SJSA1 (cell line): ENCODE measurements around the gene SPOCK3. TPM values are rescaled to one million over a fixed set of nuclear protein-coding genes. Genes with fewer than 3 reads are reported as not detected.
A peak's percentile ranks its signal among the peaks of the same experiment; 100 is the strongest.
"Not testable (repeated sequence)": the region's sequence is repeated elsewhere in the genome, so short reads cannot be mapped to it uniquely, and the experiment has no call there.

Experiments used
- DNase-seq, 2 experiments: peaks; one replicate each; pipeline ENCODE4 v3.0.0-alpha.2; 2015 to 2020; ENCODE audit warnings: low spot score in 2 of 2, low read depth in 1 of 2
- H3K27ac ChIP-seq: fragments of 250-450 bp; sonication (Bioruptor Pico); 2 replicates; pipeline ENCODE4 v1.5.1; 2020; ENCODE audit warnings: mild to moderate bottlenecking, moderate library complexity
- H3K27me3 ChIP-seq: fragments of 250-450 bp; sonication (Bioruptor Pico); replicated peaks from 2 replicates; pipeline ENCODE4 v1.5.1; 2020; ENCODE audit warnings: mild to moderate bottlenecking, moderate library complexity
- H3K36me3 ChIP-seq: fragments of 250-450 bp; sonication (Bioruptor Pico); 2 replicates; pipeline ENCODE4 v1.5.1; 2020; ENCODE audit warnings: mild to moderate bottlenecking
- H3K4me1 ChIP-seq: fragments of 250-450 bp; sonication (Bioruptor Pico); replicated peaks from 2 replicates; pipeline ENCODE4 v1.6.1; 2021; ENCODE audit warnings: mild to moderate bottlenecking
- H3K4me3 ChIP-seq: fragments of 250-450 bp; sonication (Bioruptor Pico); 2 replicates; pipeline ENCODE4 v1.5.1; 2020; ENCODE audit warnings: mild to moderate bottlenecking
- H3K9me3 ChIP-seq: fragments of 250-450 bp; sonication (Bioruptor Pico); replicated peaks from 2 replicates; pipeline ENCODE4 v1.5.1; 2020; ENCODE audit warnings: mild to moderate bottlenecking
- total RNA-seq: library from RNA; depleted of rRNA; stranded (reverse); fragments of >200 nt; shearing (Covaris generic); gene quantifications from 2 replicates; pipeline ENCODE4 v1.2.3, GENCODE V29; 2014; rRNA removed

Gene SPOCK3
- not detected in 2 replicates for total RNA-seq

- peak; percentile 3 to 36 for DNase-seq
- Histone ChIP-seq H3K9me3 (no peaks in the 10 kb centered on the region), H3K4me3 (peak within 1 kb of the TSS; percentile 23), H3K4me1 (peaks cover 5% of the 10 kb centered on the region), H3K36me3 (no peaks in the 10 kb centered on the region), H3K27me3 (peaks cover 44% of the 10 kb centered on the region), H3K27ac (no peak within 1 kb of the TSS)
Observed at GRCh38 chr4:167234316-167234881, at the start of gene SPOCK3. SPOCK3 (minus strand) TSS chr4:167234494.

- no peak for DNase-seq
- no peaks in the 10 kb centered on the region for H3K27me3 ChIP-seq
- H3K36me3 ChIP-seq = no peaks in the 10 kb centered on the region
- no peak overlapping the region for H3K4me3 ChIP-seq
- no peak overlapping the region for H3K27ac ChIP-seq
- H3K4me1 ChIP-seq = no peaks in the 10 kb centered on the region
- H3K9me3 ChIP-seq = no peaks in the 10 kb centered on the region
Observed at GRCh38 chr4:167282171-167282864, 48.0 kb upstream of the SPOCK3 start.

GRCh38 chr4:167281545-167281944 lies 47.3 kb upstream of the SPOCK3 start:
- H3K36me3 ChIP-seq, H3K9me3 ChIP-seq, H3K4me3 ChIP-seq, DNase-seq, H3K4me1 ChIP-seq, H3K27me3 ChIP-seq, H3K27ac ChIP-seq: not testable (repeated sequence)

GRCh38 chr4:167274351-167274750 lies 40.1 kb upstream of the SPOCK3 start:
- H3K36me3 ChIP-seq = no peaks in the 10 kb centered on the region
- H3K27me3 ChIP-seq = no peaks in the 10 kb centered on the region
- no peak for DNase-seq
- H3K4me1 ChIP-seq = no peaks in the 10 kb centered on the region
- H3K27ac ChIP-seq = no peak overlapping the region
- no peaks in the 10 kb centered on the region for H3K9me3 ChIP-seq
- H3K4me3 ChIP-seq = no peak overlapping the region

- H3K9me3 ChIP-seq = no peaks in the 10 kb centered on the region
- no peaks in the 10 kb centered on the region for H3K4me1 ChIP-seq
- no peak overlapping the region for H3K27ac ChIP-seq
- DNase-seq = no peak
- no peaks in the 10 kb centered on the region for H3K36me3 ChIP-seq
- no peaks in the 10 kb centered on the region for H3K27me3 ChIP-seq
- no peak overlapping the region for H3K4me3 ChIP-seq
Observed at GRCh38 chr4:167265231-167265630, 30.9 kb upstream of the SPOCK3 start.

GRCh38 chr4:167248271-167248670 lies 14.0 kb upstream of the SPOCK3 start:
- Histone ChIP-seq H3K27ac (no peak overlapping the region), H3K4me1 (no peaks in the 10 kb centered on the region), H3K27me3 (no peaks in the 10 kb centered on the region), H3K9me3 (no peaks in the 10 kb centered on the region), H3K36me3 (no peaks in the 10 kb centered on the region), H3K4me3 (no peak overlapping the region)
- DNase-seq = no peak

- H3K4me1 ChIP-seq = no peaks in the 10 kb centered on the region; the same call in 1 of the 2 replicates
- H3K36me3 ChIP-seq = no peaks in the 10 kb centered on the region
- no peak overlapping the region for H3K27ac ChIP-seq
- H3K4me3 ChIP-seq = no peak overlapping the region
- no peak for DNase-seq
- H3K9me3 ChIP-seq = no peaks in the 10 kb centered on the region
- H3K27me3 ChIP-seq = peaks cover 27% of the 10 kb centered on the region
Observed at GRCh38 chr4:167239627-167240026, 5.3 kb upstream of the SPOCK3 start.

- Histone ChIP-seq H3K36me3 (no peaks in the 10 kb centered on the region), H3K27me3 (peaks cover 41% of the 10 kb centered on the region), H3K4me1 (peaks cover 5% of the 10 kb centered on the region), H3K27ac (no peak overlapping the region), H3K9me3 (no peaks in the 10 kb centered on the region), H3K4me3 (no peak overlapping the region)
- no peak for DNase-seq
Observed at GRCh38 chr4:167238226-167238625, 3.9 kb upstream of the SPOCK3 start.

GRCh38 chr4:167233685-167234315 lies 494 bp downstream of the SPOCK3 start:
- peak; percentile 3 to 40 for DNase-seq

GRCh38 chr4:167232805-167233684 lies 1.2 kb downstream of the SPOCK3 start:
- Histone ChIP-seq H3K4me3 (no peak overlapping the region), H3K27ac (no peak overlapping the region), H3K9me3 (no peaks in the 10 kb centered on the region), H3K27me3 (peaks cover 43% of the 10 kb centered on the region), H3K4me1 (peaks cover 5% of the 10 kb centered on the region), H3K36me3 (no peaks in the 10 kb centered on the region)
- DNase-seq = no peak

More at GRCh38 chr4:167233685-167234315, 494 bp downstream of the SPOCK3 start:
- H3K27ac ChIP-seq = no peak overlapping the region
- H3K4me3 ChIP-seq = peak overlapping the region; percentile 23
- H3K4me1 ChIP-seq = peaks cover 5% of the 10 kb centered on the region
- H3K36me3 ChIP-seq = no peaks in the 10 kb centered on the region
- H3K27me3 ChIP-seq = peaks cover 43% of the 10 kb centered on the region
- H3K9me3 ChIP-seq = no peaks in the 10 kb centered on the region

GRCh38 chr4:167230744-167231143 lies 3.5 kb downstream of the SPOCK3 start:
- H3K4me3 ChIP-seq = no peak overlapping the region
- no peaks in the 10 kb centered on the region for H3K36me3 ChIP-seq
- H3K27ac ChIP-seq = no peak overlapping the region
- peaks cover 5% of the 10 kb centered on the region for H3K4me1 ChIP-seq
- no peaks in the 10 kb centered on the region for H3K9me3 ChIP-seq
- DNase-seq = no peak
- peaks cover 30% of the 10 kb centered on the region for H3K27me3 ChIP-seq

- Histone ChIP-seq H3K27me3 (no peaks in the 10 kb centered on the region; the same call in 1 of the 2 replicates), H3K9me3 (no peaks in the 10 kb centered on the region), H3K4me1 (no peaks in the 10 kb centered on the region), H3K36me3 (no peaks in the 10 kb centered on the region), H3K27ac (no peak overlapping the region), H3K4me3 (no peak overlapping the region)
- DNase-seq = no peak
Observed at GRCh38 chr4:167222099-167222498, 12.2 kb downstream of the SPOCK3 start.

- H3K4me1 ChIP-seq = no peaks in the 10 kb centered on the region
Observed at GRCh38 chr4:167221084-167221483, 13.2 kb downstream of the SPOCK3 start.

More at GRCh38 chr4:167221084-167221483, 13.2 kb downstream of the SPOCK3 start:
- H3K36me3 ChIP-seq = no peaks in the 10 kb centered on the region
- no peaks in the 10 kb centered on the region; the same call in 1 of the 2 replicates for H3K27me3 ChIP-seq
- no peak overlapping the region for H3K27ac ChIP-seq
- no peak overlapping the region for H3K4me3 ChIP-seq
- no peaks in the 10 kb centered on the region for H3K9me3 ChIP-seq
- no peak for DNase-seq
